Fibroblast of skin of back (primary cell): ENCODE measurements around the gene SERPINA10. TPM values are rescaled to one million over a fixed set of nuclear protein-coding genes. Genes with fewer than 3 reads are reported as not detected.

ENCODE experiments used
- DNase-seq: peaks from one replicate; pipeline ENCODE4 v3.0.0-alpha.2; 2013
- polyA plus RNA-seq, 2 experiments: library from polyadenylated mRNA; unstranded; fragments of 120-200 nt; gene quantifications; one replicate each; pipeline ENCODE4 v1.2.1, GENCODE V29; 2013; ENCODE audit not compliant: insufficient read length in 2 of 2

The SERPINA10 gene, protein sequence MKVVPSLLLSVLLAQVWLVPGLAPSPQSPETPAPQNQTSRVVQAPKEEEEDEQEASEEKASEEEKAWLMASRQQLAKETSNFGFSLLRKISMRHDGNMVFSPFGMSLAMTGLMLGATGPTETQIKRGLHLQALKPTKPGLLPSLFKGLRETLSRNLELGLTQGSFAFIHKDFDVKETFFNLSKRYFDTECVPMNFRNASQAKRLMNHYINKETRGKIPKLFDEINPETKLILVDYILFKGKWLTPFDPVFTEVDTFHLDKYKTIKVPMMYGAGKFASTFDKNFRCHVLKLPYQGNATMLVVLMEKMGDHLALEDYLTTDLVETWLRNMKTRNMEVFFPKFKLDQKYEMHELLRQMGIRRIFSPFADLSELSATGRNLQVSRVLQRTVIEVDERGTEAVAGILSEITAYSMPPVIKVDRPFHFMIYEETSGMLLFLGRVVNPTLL
- polyA plus RNA-seq (2013, experiment 1 of 2; ENCODE audit: insufficient read length) = not detected
- 0.02 TPM for polyA plus RNA-seq (2013, experiment 2 of 2; ENCODE audit: insufficient read length)

DNA sequence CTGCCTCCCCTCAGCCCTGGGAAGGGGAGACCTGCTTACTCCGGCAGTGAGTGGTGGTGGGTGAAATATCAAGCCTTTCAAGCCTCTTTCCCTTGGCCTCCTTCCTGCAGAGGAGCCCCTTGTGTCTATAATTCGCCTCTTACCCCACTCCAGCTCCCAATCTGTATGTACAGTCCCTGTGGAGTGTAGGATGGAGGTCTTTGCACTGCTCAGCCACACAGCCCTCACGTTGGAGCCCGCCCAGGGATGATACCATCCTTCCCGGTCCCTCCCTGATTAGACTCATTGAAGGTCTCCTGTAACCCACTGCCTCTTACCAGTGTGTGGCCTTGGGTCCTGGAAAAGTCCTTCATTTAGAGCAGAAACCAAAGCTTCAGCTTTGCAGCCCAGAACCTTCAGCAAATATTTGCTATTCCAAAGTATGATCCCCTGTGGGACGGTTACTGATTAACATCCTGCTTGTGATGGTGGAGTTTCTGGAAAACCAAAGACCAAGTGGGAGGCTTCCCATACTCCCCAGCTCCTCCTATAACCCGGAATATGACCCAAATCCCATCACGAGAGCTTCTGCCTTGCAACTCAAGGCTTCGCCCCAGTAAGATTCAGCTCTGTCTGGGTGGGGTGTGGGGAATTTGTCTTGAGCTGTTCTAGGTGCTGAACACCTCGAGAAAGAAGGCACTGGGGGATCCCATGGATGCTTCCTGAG is at the start of gene SERPINA10:
TSS of gene SERPINA10 (minus strand) at position 397 of the 706 bp plus-strand sequence. CDS start 2,675 bp downstream, outside the sequence.
- DNase-seq = no peak

DNA sequence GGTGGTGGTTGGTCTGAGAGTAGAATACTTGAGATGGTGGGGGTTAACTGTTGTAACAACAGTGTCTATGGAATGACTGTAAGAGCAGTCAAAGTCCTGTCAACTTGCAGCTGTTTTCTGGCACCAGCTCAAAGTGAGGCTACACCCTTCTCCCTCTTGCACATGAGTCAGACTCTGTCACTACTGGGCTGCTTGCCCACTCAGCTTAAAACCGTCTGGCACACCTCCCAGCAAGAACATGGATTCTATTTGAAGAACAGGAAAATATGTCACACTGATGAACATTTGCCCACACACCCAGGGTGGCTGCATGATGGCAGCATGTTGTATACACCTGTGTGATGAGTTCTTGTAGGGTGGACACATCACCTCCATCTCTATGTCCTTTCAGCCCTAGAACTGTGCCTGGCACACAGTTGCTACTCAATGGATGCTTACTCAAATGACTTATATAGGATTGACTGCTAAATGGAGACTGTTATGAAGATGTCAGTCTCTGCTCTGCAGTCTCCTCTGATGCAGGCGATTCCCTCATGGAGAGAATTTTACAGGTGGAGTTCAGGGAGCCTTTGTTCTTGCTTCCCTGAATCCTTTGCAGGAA is 49.4 kb upstream of the SERPINA10 start:
- peak; percentile 100 for DNase-seq

DNA sequence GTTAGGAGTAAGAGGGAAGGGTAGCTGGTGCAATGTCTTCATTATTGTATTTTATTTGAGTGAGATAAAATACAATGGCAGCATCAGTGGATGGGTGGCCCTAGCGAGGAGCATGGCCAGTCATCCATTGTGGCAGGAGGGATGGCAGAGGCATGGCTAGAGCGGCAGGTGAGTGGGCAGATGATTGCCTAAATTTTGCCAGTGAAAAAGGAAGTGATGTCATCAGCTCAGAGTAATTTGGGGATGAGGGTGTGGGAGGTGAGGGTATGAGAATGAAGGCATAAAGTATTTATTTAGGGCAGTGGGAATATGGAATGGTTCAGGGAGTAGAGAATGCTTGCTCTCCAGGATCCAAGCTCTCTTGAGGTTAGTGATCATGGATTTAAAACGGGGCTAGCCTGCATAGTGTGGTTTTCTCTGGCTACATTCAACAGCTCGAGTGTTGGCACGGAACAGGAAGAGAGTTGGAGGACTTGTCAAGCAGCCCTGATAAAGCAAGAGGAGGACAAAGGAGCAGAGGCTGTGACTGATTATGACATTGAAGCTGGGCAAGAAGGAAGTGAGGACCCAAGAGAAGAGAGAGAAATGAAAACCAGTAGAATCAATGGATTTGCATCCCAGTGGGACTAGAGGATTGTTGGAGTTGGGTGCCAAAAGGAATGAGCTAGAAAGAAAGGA is 48.7 kb upstream of the SERPINA10 start:
- DNase-seq = peak; percentile 77

DNA sequence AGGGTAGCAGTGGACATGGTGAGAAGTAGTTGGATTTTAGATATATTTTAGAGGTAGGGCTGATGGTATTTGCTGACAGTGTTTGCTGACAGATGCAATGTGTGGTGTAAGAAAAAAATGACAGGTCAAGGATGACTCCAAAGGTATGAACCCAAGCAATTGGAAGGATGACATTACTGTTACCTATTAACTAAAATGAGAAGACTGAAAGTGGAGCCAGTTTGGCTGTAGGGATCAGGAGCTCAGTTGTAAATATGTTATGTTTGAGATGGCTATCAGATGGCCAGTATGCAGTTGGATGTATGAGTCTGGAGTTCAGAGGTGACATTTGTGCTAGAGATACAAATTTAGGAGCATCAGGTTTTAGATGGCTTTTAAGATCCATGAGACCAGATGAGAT is 47.5 kb upstream of the SERPINA10 start:
- DNase-seq = no peak

DNA sequence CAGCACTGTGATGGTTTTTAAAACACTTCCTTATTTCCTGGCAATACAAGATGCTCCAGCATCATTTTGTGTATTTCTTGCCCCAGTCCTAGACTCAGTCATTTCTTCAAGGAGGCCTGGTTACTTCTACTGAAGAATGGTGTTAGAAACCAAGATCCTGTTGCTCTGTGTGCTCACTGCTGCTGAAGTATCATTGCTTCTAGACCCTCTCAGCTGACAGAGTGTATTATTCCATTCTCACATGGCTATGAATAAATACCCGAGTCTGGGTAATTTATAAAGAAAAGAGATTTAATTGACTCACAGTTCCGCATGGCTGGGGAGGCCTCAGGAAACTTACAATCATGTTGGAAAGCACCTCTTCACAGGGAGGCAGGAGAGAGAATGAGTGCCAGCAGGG is 45.0 kb upstream of the SERPINA10 start:
- no peak for DNase-seq

DNA sequence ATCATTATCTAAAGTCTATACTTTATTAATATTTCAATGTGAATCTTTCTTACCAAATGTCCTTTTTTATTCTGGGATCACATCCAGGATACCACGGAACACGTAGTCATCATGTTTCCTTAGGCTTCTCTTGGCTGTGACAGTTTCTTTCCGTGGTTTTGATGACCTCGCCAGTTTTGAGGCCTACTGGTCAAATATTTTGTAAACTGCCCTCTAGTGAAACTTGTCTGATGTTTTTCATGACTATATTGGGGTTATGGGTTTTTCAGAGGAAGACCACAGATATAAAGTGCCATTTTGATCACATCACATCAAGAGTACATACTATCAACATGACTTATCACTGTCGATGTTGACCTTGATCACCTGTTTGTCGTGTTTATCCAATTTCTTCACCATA is 44.2 kb upstream of the SERPINA10 start:
- DNase-seq = peak; percentile 82

DNA sequence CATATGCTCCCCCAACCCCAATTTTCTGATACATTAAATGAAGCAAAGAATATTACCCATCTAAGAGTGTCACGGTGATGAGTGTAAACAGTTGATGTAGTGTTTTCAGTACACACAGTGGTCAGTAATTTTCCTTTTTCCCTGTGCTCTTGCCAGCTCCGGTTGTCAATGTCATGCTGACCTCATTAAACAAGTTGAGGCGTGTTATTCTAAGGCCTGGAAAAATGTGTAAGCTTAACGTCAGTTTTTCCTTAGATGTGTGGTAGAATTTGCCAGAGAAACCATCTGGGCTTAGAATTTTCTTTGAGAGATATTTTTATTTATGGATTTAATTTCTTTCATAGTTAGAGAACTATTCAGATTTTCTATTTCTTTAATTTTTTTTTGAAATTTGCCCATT is 41.8 kb upstream of the SERPINA10 start:
- DNase-seq = peak; percentile 46

DNA sequence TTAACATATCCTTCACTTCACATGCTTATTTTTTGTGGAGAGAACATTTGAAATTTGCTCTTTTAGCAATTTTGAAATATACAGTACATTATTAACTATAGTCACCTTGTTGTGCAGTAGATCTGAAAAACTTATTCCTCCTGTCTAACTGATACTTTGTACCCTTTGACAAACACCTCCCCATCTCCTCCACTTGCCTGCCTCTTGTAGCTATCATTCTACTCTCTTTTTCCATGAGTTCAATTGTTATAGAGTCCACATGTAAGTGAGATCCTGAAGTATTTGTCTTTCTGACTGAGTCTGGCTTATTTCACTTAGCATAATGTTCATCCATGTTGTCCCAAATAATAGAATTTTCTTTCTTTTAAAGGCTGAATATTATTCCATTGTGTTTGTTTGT is 39.5 kb upstream of the SERPINA10 start:
- DNase-seq = no peak

DNA sequence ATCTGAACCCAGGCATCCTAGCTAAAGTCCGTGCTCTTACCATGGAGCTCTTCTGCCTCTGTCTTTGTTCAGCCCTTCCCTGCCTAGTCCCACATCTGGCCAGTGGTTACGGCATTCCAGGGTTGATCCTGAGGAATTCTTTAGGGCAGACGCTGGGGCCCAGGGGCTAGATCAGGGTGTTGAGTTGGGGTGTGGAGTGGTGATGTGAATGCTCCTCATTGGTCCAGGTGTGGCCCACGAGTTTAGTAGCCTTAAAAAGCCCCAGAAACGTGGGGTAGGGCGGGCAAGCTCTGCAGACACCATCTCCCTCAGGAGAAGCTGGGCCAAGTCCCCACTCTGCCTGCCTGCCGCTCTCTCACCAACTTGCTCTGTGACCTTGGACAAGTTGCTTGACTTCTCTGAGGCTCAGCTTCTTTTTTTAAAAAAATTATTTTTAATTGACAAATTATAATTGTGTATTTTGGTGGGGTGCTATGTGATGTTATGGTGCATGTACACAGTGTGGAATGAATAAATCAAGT is 39.1 kb upstream of the SERPINA10 start:
- DNase-seq = no peak

DNA sequence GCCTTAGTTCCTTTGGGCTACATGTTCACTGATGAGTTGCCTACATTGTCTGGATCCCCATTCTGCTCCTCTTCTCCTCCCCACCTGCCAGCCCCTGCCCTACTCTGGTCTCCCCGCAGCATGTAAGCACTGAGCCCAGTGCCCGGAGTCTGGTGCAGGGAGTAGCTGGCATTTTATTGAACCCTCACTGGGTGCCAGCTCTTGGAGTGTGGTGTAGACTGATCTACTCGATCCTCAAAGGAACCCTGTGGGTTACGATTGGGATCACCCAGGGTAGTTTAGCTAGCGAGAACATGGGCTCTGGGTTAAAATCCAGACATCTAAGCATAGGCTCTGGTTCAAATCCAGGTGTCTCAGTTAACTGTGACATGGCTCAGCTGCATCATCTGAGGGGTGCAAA is 38.4 kb upstream of the SERPINA10 start:
- no peak for DNase-seq

DNA sequence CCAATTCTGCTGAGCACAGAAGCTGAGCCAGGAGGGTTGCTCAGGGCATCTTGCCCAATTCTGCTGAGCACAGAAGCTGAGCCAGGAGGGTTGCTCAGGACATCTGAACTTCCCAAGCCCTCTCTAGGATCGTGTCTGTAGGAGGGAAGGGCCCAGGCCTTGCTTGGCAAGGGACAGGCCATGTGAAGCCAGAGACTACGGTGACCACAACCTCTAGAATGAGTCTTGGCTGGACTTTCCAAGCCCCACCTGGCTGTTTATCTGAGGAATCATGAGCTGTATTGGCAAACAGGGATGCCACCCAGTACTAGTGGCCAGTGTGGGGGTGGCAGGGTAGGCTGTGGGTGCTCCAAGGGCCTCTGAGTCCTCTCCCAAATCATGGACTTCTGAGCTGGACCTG is 37.8 kb upstream of the SERPINA10 start:
- no peak for DNase-seq

DNA sequence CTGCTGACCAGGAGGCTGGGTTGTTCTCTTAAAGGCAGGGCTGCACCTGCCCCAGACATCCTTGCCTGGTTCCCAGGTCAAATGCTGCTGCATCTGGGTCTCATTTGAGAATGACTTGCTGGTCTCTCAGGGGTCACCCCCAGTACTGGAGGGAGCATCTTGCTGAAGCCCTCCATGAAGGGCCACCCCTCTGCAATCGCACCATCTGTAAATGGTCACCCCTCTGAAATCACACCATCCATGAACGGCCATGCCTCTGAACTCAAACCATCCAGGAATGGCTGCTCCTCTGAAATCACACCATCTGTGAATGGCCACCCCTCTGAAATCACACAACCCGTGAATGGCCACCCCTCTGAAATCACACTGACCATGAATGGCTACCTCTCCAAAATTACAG is 37.4 kb upstream of the SERPINA10 start:
- DNase-seq = no peak

DNA sequence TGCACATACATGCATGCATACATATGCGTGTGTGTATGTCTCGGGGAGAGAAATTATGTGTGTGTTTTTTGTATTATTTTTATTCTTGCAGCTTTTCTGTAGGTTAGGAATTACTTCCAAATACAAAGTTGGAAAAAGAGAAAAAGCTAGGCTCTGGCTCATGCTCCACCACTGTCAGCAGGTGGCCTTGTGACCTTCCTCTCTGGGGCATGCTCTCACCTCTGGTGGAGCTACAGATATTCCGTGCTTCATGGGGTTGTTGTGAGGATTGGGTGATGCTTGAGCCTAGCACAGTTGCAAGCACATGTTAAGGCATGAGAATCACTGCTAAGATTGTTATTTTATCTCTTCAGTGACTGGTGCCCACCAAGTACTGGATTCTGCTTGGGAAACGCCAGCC is 36.8 kb upstream of the SERPINA10 start:
- no peak for DNase-seq

DNA sequence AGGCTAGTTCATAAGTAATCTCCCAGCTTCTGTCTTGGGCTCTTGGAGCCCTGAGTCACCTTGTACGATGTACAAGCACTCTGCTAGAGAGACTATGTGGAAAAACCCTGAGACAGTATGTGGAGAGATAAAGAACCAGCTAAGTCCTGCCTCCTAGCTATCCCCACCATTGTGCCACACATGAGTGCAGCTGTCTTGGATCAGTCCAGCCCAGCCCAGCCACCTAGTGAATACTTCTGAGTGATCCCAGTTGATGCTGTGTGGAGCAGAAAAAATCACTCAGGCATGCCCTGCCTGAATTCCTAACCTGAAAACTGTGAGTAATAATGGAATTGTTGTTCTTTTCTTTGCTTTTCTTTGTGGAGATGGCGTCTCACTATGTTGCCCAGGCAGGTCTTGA is 35.1 kb upstream of the SERPINA10 start:
- no peak for DNase-seq

DNA sequence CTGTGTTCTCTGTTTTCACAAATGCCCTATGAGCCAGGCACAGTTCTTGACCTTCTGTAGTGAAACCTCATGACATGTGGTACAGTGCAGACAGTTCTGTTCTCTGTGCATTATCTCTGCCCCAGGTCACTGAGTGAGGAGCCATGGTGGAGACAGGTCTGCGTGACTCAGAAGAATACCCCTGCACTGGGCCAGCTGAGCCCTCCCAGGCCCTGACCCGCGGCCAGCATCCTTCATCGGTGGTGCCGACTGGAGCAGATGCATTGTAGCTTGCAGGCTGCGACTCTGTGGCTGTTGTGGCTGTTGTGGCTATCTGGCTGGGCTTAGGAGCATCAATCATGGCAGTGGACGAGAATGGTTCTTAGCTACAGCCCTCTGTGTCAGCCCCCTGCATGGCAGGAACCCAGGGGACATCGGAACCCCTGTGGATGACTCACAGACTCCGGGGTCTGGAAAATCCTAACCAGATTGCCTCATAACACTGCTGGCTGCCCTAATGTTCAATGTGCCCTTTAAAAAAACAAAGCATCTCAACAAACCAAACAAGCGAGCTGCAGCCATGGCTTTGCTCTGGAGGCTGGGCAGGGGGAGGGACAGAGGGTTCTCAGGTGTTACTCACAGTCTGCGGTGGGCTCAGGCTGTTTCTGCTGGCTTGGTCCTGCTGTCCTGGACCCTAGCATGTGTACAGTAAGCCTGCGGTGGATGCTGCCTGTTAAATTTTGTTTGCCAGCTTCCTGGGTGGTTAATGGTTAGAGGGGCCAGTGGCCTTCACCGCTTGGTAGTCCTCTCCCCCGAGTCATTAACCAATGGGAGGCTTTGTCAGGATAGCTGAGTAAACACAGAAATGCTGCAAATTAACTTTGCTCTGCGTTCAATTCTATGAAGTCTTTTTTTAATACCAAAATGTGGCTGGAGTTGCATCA is 29.8 kb upstream of the SERPINA10 start, which contains the start of gene SERPINA6:
TSS of gene SERPINA6 (minus strand) at position 689 of the 923 bp plus-strand sequence. CDS start 8,688 bp downstream, outside the sequence.
- peak; percentile 51 for DNase-seq

DNA sequence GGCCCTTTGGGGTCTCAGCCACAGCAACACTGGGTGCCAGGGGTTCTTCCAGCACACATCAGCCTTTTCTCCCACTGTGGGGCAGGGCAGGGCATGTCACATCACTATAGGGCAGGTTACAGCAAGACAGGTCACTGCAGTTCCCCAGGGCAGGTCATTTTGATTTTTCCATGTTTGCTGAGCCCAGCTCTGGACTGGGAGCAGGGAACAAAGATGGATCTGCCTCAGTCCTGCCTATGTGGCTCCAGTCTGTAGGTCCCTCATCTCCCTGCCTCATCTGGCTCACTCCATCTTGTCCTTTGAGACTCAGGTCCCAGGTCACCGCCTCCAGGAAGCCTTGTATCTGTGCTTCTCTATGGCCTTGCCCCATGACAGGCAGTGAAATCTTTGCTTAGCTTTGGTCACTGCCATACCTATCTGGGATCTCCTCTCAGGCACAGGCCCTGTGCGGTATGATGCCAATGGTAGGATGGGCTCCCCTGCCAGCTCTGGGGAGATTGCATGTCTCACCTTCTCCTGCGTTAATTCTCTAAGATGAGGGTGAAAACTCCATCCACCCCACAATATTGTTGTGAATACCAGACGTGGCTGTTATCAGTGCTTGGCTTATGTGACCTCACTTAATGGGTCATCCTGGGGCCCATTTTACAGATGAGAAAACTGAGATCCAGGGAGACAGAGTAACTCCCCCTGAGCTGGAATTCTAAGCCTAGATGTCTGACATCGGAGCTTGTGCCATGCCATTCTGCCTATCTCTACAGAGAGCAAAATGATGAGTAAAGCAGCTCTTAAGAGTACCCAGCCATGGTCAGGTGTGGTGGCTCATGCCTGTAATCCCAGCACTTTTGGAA is 28.6 kb upstream of the SERPINA10 start:
- no peak for DNase-seq

DNA sequence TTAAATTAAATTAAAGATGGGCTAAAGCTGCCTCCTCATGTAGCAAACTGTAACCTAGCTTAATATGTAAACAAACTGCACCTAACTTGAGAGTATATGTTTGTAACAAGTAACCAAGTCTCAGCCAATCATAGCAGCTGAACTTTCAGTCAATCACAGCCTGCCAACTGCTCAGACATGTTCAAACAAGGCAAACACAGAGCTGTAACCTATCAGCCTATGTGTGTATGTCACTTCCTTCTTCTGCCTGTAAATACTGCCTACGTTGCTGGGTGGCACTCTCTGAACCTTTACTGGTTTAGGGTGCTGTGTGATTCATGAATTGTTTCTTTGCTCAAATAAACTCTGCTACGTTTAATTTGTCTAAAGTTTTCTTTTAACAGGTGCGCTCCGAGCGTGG is 27.2 kb upstream of the SERPINA10 start:
- DNase-seq = no peak

DNA sequence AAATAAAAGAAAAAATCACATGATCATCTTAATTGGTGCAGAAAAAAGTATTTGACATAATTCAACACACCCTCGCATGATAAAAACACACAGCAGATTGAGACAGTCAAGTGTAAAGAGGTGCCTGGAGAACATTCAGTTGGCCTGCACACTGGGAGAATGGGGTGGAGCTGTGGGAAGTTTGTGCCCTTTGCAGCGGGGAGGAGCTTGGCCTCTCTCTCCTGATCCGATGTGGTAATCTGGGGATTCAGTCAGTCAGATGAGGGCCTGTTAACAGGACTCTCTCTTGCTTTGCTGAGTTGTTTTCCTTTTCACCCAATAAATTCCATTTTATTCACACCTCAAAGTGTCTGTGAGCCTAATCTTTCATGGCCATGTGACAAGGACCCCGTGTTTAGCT is 24.2 kb upstream of the SERPINA10 start:
- DNase-seq = no peak

DNA sequence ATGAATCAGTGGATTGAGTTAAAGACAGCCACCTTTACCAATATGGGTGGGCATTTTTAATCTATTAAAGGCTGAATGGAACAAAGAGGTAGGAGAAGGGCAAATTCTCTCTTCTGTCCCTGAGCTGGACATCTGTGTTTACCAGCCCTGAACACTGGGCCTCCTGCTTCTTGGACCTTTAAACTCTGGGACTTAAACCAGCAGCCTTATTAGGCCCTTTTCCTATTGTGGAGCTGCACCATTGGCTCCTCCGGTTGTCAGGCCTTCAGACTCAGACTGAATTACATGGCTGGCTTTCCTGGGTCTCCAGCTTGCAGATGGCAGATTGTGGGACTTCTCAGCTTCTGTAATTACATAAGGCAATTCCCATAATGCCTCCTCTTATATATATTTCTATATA is 23.6 kb upstream of the SERPINA10 start:
- no peak for DNase-seq

DNA sequence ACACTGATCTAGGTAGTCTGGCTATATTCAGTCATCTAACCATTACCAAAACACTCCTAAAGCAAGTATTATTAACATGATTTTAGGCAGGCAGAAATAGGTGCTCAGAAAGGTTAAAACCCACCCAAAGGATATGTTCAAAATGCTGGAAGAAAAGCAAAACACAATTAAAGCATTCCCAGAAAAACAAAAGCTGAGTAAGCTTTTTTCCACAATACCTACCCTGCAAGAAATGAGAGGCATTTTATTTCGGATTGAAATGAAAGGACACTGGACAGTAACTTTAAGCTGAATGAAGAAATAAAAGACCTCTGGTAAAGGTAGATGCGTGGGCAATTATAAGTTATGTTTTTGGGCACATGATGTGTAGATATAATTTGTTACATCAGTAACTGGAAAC is 21.8 kb upstream of the SERPINA10 start:
- no peak for DNase-seq
